A549 (cell line): ENCODE results near the gene BRD3OS.

Experiments used
- BHLHE40 ChIP-seq: IDR thresholded peaks from 2 replicates; pipeline ENCODE4 v1.6.1; 2012; ENCODE audit warnings: low read depth, low read length, inconsistent platforms
- CBX8 ChIP-seq: fragments of 200-600 bp; sonication (generic); IDR thresholded peaks from 2 replicates; pipeline ENCODE4 v1.6.1; 2016
- CEBPB ChIP-seq, 2 experiments: fragments of >200 bp in 1 of 2; sonication (Bioruptor Twin) in 1 of 2; formaldehyde crosslinking in 1 of 2; IDR thresholded peaks; 2 replicates each; pipeline ENCODE4 v1.6.1; 2012 to 2016
- EHMT2 ChIP-seq: fragments of 200-600 bp; sonication (generic); IDR thresholded peaks from 2 replicates; pipeline ENCODE4 v1.6.1; 2016; ENCODE audit warnings: antibody characterized with exemption, low read depth, mild to moderate bottlenecking, moderate library complexity
- EP300 ChIP-seq, 2 experiments: fragments of >200 bp; sonication (Bioruptor Twin); formaldehyde crosslinking; IDR thresholded peaks; 2 replicates in 1 of 2; 3 replicates in 1 of 2; pipeline ENCODE4 v1.6.1; 2016 to 2017
- ESRRA ChIP-seq: fragments of 150-350 bp; IDR thresholded peaks from 2 replicates; pipeline ENCODE4 v1.6.1; 2014; ENCODE audit warnings: mild to moderate bottlenecking, low read length, borderline replicate concordance
- KDM1A ChIP-seq: fragments of 200-600 bp; sonication (generic); IDR thresholded peaks from 2 replicates; pipeline ENCODE4 v1.6.1; 2016; ENCODE audit warnings: low read depth, mild to moderate bottlenecking
- POLR2A ChIP-seq: IDR thresholded peaks from 2 replicates; pipeline ENCODE4 v1.6.1; 2012; ENCODE audit warnings: mild to moderate bottlenecking, low read length
- SREBF2 ChIP-seq: fragments of 450-650 bp; IDR thresholded peaks from 2 replicates; pipeline ENCODE4 v1.6.1; 2014; ENCODE audit warnings: mild to moderate bottlenecking, moderate library complexity
- ZFP36 ChIP-seq: fragments of 450-650 bp; IDR thresholded peaks from 2 replicates; pipeline ENCODE4 v1.6.1; 2014; ENCODE audit warnings: borderline replicate concordance; ENCODE audit not compliant: partially characterized antibody
- TF ChIP-seq, protein P1 (sequence below): fragments of >200 bp; sonication (Bioruptor Twin); formaldehyde crosslinking; IDR thresholded peaks from 3 replicates; pipeline ENCODE4 v1.5.1; 2016
- TF ChIP-seq, protein P2 (sequence below): IDR thresholded peaks from 2 replicates; pipeline ENCODE4 v1.6.1; 2012

DNA sequence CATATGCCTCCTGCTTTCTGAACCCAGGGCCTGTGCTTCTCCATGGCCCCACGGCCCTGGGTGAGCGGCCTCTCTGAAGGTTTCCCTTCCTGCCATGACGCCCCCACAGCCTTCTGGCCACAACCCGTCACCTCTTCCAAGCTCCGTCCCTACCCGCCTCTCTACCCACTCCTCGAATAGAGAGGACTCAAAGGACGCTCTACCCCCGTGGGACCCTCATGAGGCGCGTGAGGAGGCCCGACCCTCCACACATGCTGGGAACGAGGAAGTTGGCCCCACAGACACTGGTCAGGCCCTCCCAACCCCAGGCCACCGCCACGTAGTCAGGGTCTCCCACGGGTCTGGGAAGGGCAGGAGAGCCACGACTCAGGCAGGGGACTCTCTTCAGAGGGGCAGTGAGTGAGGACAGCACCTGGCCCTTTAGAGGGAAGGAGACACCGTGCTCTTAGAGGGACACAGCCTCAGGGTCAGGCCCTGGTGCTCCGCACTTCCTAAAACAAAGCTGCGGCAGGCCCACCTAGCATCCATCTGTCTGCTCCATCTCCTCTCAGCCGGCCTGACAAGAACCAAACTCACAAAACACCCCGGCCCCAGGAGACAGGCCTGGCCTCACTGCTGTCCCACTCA, 37.3 kb downstream of the BRD3OS start:
- TF ChIP-seq BHLHE40 (no peak), ZFP36 (no peak), POLR2A (no peak), ESRRA (no peak), CBX8 (no peak), EHMT2 (no peak), SREBF2 (no peak), CEBPB (IDR thresholded peaks at IDR 0.05) (no peak), EP300 (IDR thresholded peaks at IDR 0.05) (no peak), KDM1A (no peak)
- TF ChIP-seq, protein P1, sequence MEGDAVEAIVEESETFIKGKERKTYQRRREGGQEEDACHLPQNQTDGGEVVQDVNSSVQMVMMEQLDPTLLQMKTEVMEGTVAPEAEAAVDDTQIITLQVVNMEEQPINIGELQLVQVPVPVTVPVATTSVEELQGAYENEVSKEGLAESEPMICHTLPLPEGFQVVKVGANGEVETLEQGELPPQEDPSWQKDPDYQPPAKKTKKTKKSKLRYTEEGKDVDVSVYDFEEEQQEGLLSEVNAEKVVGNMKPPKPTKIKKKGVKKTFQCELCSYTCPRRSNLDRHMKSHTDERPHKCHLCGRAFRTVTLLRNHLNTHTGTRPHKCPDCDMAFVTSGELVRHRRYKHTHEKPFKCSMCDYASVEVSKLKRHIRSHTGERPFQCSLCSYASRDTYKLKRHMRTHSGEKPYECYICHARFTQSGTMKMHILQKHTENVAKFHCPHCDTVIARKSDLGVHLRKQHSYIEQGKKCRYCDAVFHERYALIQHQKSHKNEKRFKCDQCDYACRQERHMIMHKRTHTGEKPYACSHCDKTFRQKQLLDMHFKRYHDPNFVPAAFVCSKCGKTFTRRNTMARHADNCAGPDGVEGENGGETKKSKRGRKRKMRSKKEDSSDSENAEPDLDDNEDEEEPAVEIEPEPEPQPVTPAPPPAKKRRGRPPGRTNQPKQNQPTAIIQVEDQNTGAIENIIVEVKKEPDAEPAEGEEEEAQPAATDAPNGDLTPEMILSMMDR = no peak
- TF ChIP-seq, protein P2, sequence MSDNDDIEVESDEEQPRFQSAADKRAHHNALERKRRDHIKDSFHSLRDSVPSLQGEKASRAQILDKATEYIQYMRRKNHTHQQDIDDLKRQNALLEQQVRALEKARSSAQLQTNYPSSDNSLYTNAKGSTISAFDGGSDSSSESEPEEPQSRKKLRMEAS = no peak
